22Rv1 (cell line): ENCODE measurements around the gene PLOD2.

ENCODE experiments used
- CTCF ChIP-seq: fragments of 450-650 bp; IDR thresholded peaks from 2 replicates; pipeline ENCODE4 v1.5.1; 2017; ENCODE audit warnings: mild to moderate bottlenecking
- ZFX ChIP-seq: fragments of 450-650 bp; IDR thresholded peaks from 2 replicates; pipeline ENCODE4 v1.6.1; 2017; ENCODE audit warnings: antibody characterized with exemption, borderline replicate concordance

GRCh38 chr3:146145642-146146041, 15.3 kb downstream of the PLOD2 start:
- no peak for TF ChIP-seq CTCF
- no peak for TF ChIP-seq ZFX
